HEK293 (cell line): Measurements from ENCODE around the gene SLC17A1.

ENCODE experiments used
- CTCF ChIA-PET: fragments of 350-600 bp; formaldehyde crosslinking; extraction: SDS; loops from one replicate; lab custom pipeline; 2021; ENCODE audit warnings: antibody characterized with exemption; lab: Yijun Ruan, JAX
- POLR2A ChIA-PET: fragments of 300-600 bp; formaldehyde crosslinking; extraction: SDS; loops from one replicate; lab custom pipeline; 2020; ENCODE audit warnings: antibody characterized with exemption, inconsistent platforms; lab: Yijun Ruan, JAX
- H3K27ac ChIP-seq: fragments of 200-500 bp; sonication (Bioruptor generic); 2 replicates; pipeline ENCODE4 v1.5.1; 2014; ENCODE audit warnings: low read depth, low read length, control low read depth, inconsistent platforms; ENCODE audit errors: extremely low read depth
- H3K36me3 ChIP-seq, 2 experiments: fragments of 200-500 bp in 1 of 2; sonication (Bioruptor generic) in 1 of 2; 1 replicate in 1 of 2; 2 replicates in 1 of 2; pipeline ENCODE4 v1.5.1; 2014 to 2017; ENCODE audit warnings: inconsistent platforms in 2 of 2, low read length in 2 of 2; ENCODE audit not compliant: control insufficient read depth in 2 of 2, insufficient read depth in 1 of 2
- H3K4me1 ChIP-seq: fragments of 200-500 bp; sonication (Bioruptor generic); 2 replicates; pipeline ENCODE4 v1.5.1; 2014; ENCODE audit warnings: mild to moderate bottlenecking, low read length, inconsistent platforms; ENCODE audit not compliant: control insufficient read depth, insufficient read depth
- H3K4me3 ChIP-seq: 2 replicates; pipeline ENCODE4 v1.5.1; 2011; ENCODE audit warnings: low read depth, mild to moderate bottlenecking, control low read depth, low read length, moderate library complexity
- H3K9me3 ChIP-seq: fragments of 200-500 bp; sonication (Bioruptor generic); 2 replicates; pipeline ENCODE4 v1.5.1; 2014; ENCODE audit warnings: low read depth, low read length, inconsistent platforms; ENCODE audit not compliant: control insufficient read depth, insufficient read depth
- PRDM1 ChIP-seq: fragments of 450-650 bp; formaldehyde crosslinking; IDR thresholded peaks from 2 replicates; pipeline ENCODE4; 2016; ENCODE audit warnings: missing biosample characterization, missing genetic modification characterization
- SALL2 ChIP-seq: fragments of 450-650 bp; formaldehyde crosslinking; IDR thresholded peaks from 2 replicates; pipeline ENCODE4 v1.5.0; 2017; ENCODE audit warnings: missing biosample characterization, mild to moderate bottlenecking, missing genetic modification characterization, borderline replicate concordance
- WT1 ChIP-seq: fragments of 450-650 bp; formaldehyde crosslinking; IDR thresholded peaks from 2 replicates; pipeline ENCODE4 v1.5.1; 2016; ENCODE audit warnings: missing biosample characterization, missing genetic modification characterization
- ZNF214 ChIP-seq: fragments of 450-650 bp; formaldehyde crosslinking; IDR thresholded peaks from 2 replicates; pipeline ENCODE4 v1.5.1; 2017; ENCODE audit warnings: missing biosample characterization, mild to moderate bottlenecking, missing genetic modification characterization, borderline replicate concordance
- ZNF221 ChIP-seq: fragments of 450-650 bp; formaldehyde crosslinking; IDR thresholded peaks from 2 replicates; pipeline ENCODE4 v1.5.1; 2017; ENCODE audit warnings: missing biosample characterization, missing genetic modification characterization, borderline replicate concordance
- ZNF266 ChIP-seq: fragments of 450-650 bp; formaldehyde crosslinking; IDR thresholded peaks from 2 replicates; pipeline ENCODE4 v1.5.1; 2016; ENCODE audit warnings: missing biosample characterization, missing genetic modification characterization, low read depth
- ZNF366 ChIP-seq: fragments of 450-650 bp; formaldehyde crosslinking; conservative IDR thresholded peaks from 2 replicates; pipeline ENCODE4 v1.5.1; 2016; ENCODE audit warnings: missing biosample characterization, missing genetic modification characterization
- ZNF394 ChIP-seq: fragments of 450-650 bp; formaldehyde crosslinking; IDR thresholded peaks from 2 replicates; pipeline ENCODE4 v1.5.1; 2016; ENCODE audit warnings: missing biosample characterization, missing genetic modification characterization, mild to moderate bottlenecking, moderate library complexity, borderline replicate concordance
- ZNF510 ChIP-seq: fragments of 450-650 bp; formaldehyde crosslinking; IDR thresholded peaks from 2 replicates; pipeline ENCODE4 v1.5.1; 2018; ENCODE audit warnings: mild to moderate bottlenecking, missing genetic modification characterization, missing biosample characterization; ENCODE audit not compliant: insufficient replicate concordance
- ZNF555 ChIP-seq: fragments of 450-650 bp; formaldehyde crosslinking; conservative IDR thresholded peaks from 2 replicates; pipeline ENCODE4 v1.5.1; 2017; ENCODE audit warnings: missing biosample characterization, mild to moderate bottlenecking, missing genetic modification characterization, inconsistent platforms
- ZNF658 ChIP-seq: fragments of 450-650 bp; formaldehyde crosslinking; IDR thresholded peaks from 2 replicates; pipeline ENCODE4; 2016; ENCODE audit warnings: missing biosample characterization, missing genetic modification characterization
- ZNF777 ChIP-seq: fragments of 450-650 bp; formaldehyde crosslinking; IDR thresholded peaks from 2 replicates; pipeline ENCODE4 v1.5.1; 2017; ENCODE audit warnings: missing biosample characterization, missing genetic modification characterization, borderline replicate concordance
- ZNF792 ChIP-seq: fragments of 450-650 bp; formaldehyde crosslinking; IDR thresholded peaks from 2 replicates; pipeline ENCODE4 v1.5.1; 2016; ENCODE audit warnings: missing biosample characterization, missing genetic modification characterization
- TF ChIP-seq, protein P1 (sequence below): fragments of 450-650 bp; IDR thresholded peaks from 2 replicates; pipeline ENCODE4 v1.5.1; 2018; ENCODE audit warnings: missing biosample characterization, mild to moderate bottlenecking, missing genetic modification characterization
- TF ChIP-seq, protein P2 (sequence below): fragments of 450-650 bp; formaldehyde crosslinking; IDR thresholded peaks from 2 replicates; pipeline ENCODE4 v1.5.1; 2016; ENCODE audit warnings: missing biosample characterization, missing genetic modification characterization, borderline replicate concordance
- TF ChIP-seq, protein P3 (sequence below): fragments of 450-650 bp; formaldehyde crosslinking; IDR thresholded peaks from 2 replicates; pipeline ENCODE4 v1.5.1; 2016; ENCODE audit warnings: missing biosample characterization, missing genetic modification characterization

SLC17A1 gene

DNA sequence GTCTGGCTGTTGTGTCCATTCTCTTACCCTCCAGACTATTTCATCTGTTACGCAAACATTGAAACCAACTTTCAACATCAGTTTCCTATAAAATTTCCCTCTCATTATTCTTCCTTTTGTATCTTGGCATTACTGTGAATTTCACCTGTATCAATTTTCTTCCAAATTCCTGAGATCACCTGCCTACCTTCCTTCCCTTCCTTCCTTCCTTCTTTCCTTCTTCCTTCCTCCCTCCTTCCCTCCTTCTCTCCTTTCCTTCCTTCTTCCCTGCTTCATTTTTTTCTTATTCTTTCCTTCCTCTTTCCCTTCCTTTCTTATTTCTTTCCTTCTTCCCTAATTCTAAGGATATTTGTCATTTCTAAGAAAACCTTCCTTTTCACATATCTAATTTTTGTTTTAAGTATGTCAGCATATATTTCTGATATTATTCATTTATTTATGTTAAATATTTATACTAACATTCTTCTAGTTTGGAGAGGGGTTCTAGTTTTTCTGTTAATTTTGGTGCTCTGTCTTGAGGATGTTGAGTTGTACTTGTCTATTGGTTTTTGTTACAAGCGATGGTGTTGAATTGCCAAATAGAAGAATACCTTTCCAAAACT lies 47.0 kb upstream of the SLC17A1 start:
- Histone ChIP-seq H3K9me3 (no peaks in the 10 kb centered on the region), H3K36me3 (no peaks in the 10 kb centered on the region), H3K27ac (no peak overlapping the region), H3K4me3 (no peak overlapping the region), H3K4me1 (no peaks in the 10 kb centered on the region; the same call in 1 of the 2 replicates)
- no peak for TF ChIP-seq ZNF792
- TF ChIP-seq ZNF366 (tag by site-specific recombination) = peak; percentile 66
- TF ChIP-seq PRDM1 = peak; percentile 59
- CTCF ChIA-PET = interaction anchor here (0.5 kb wide), 1 partner anchor 162 kb away, joined by 3 read pairs; no protein-coding TSS in a partner anchor
- POLR2A ChIA-PET = no interaction called here

DNA sequence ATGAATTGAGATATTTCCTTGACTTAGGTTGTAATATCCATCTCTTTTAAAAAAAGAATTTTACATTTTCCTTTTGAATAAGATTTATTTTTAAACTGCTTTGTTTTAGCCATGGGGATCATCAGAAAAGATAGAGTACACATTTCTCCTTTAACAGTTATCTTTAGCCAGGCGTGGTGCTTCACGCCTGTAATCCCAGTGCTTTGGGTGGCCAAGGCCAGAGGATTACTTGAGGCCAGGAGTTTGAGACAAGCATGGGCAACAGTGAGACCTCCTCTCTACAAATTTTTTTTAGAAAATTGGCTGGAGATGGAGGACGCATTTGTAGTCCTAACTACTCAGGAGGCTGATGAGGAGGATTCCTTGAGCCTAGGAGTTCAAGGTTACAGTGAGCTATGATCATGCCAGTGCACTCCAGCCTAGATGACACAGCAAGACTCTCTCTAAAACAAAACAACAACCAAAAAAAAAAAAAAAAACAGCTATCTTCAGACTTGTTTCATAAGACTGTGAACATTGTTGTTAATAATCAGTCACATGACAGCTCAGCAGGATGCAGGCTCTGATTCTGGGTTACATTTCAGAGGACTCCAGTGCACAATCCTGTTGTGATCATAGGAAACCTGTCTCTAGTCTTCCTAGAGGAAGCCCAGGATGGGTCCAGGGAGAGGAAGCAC lies 44.2 kb upstream of the SLC17A1 start:
- no peak overlapping the region for H3K4me3 ChIP-seq

More for the DNA sequence above, 44.2 kb upstream of the SLC17A1 start:
- Histone ChIP-seq H3K36me3 (no peaks in the 10 kb centered on the region), H3K9me3 (no peaks in the 10 kb centered on the region), H3K27ac (no peak overlapping the region), H3K4me1 (no peaks in the 10 kb centered on the region; the same call in 1 of the 2 replicates)
- TF ChIP-seq ZNF266 (no peak), ZNF555 (no peak), SALL2 (tag by site-specific recombination) (no peak), ZNF777 (tag by site-specific recombination) (no peak), ZNF221 (no peak), ZNF394 (tag by site-specific recombination) (no peak), ZNF510 (no peak), WT1 (no peak), ZNF658 (tag by site-specific recombination) (no peak), ZNF214 (no peak)
- TF ChIP-seq, protein P1, sequence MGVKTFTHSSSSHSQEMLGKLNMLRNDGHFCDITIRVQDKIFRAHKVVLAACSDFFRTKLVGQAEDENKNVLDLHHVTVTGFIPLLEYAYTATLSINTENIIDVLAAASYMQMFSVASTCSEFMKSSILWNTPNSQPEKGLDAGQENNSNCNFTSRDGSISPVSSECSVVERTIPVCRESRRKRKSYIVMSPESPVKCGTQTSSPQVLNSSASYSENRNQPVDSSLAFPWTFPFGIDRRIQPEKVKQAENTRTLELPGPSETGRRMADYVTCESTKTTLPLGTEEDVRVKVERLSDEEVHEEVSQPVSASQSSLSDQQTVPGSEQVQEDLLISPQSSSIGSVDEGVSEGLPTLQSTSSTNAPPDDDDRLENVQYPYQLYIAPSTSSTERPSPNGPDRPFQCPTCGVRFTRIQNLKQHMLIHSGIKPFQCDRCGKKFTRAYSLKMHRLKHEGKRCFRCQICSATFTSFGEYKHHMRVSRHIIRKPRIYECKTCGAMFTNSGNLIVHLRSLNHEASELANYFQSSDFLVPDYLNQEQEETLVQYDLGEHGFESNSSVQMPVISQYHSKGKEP = no peak
- TF ChIP-seq, protein P2, sequence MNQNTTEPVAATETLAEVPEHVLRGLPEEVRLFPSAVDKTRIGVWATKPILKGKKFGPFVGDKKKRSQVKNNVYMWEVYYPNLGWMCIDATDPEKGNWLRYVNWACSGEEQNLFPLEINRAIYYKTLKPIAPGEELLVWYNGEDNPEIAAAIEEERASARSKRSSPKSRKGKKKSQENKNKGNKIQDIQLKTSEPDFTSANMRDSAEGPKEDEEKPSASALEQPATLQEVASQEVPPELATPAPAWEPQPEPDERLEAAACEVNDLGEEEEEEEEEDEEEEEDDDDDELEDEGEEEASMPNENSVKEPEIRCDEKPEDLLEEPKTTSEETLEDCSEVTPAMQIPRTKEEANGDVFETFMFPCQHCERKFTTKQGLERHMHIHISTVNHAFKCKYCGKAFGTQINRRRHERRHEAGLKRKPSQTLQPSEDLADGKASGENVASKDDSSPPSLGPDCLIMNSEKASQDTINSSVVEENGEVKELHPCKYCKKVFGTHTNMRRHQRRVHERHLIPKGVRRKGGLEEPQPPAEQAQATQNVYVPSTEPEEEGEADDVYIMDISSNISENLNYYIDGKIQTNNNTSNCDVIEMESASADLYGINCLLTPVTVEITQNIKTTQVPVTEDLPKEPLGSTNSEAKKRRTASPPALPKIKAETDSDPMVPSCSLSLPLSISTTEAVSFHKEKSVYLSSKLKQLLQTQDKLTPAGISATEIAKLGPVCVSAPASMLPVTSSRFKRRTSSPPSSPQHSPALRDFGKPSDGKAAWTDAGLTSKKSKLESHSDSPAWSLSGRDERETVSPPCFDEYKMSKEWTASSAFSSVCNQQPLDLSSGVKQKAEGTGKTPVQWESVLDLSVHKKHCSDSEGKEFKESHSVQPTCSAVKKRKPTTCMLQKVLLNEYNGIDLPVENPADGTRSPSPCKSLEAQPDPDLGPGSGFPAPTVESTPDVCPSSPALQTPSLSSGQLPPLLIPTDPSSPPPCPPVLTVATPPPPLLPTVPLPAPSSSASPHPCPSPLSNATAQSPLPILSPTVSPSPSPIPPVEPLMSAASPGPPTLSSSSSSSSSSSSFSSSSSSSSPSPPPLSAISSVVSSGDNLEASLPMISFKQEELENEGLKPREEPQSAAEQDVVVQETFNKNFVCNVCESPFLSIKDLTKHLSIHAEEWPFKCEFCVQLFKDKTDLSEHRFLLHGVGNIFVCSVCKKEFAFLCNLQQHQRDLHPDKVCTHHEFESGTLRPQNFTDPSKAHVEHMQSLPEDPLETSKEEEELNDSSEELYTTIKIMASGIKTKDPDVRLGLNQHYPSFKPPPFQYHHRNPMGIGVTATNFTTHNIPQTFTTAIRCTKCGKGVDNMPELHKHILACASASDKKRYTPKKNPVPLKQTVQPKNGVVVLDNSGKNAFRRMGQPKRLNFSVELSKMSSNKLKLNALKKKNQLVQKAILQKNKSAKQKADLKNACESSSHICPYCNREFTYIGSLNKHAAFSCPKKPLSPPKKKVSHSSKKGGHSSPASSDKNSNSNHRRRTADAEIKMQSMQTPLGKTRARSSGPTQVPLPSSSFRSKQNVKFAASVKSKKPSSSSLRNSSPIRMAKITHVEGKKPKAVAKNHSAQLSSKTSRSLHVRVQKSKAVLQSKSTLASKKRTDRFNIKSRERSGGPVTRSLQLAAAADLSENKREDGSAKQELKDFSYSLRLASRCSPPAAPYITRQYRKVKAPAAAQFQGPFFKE (tag by site-specific recombination) = no peak
- TF ChIP-seq, protein P3, sequence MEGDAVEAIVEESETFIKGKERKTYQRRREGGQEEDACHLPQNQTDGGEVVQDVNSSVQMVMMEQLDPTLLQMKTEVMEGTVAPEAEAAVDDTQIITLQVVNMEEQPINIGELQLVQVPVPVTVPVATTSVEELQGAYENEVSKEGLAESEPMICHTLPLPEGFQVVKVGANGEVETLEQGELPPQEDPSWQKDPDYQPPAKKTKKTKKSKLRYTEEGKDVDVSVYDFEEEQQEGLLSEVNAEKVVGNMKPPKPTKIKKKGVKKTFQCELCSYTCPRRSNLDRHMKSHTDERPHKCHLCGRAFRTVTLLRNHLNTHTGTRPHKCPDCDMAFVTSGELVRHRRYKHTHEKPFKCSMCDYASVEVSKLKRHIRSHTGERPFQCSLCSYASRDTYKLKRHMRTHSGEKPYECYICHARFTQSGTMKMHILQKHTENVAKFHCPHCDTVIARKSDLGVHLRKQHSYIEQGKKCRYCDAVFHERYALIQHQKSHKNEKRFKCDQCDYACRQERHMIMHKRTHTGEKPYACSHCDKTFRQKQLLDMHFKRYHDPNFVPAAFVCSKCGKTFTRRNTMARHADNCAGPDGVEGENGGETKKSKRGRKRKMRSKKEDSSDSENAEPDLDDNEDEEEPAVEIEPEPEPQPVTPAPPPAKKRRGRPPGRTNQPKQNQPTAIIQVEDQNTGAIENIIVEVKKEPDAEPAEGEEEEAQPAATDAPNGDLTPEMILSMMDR (tag by site-specific recombination) = no peak
- CTCF ChIA-PET = interaction anchor here (1.1 kb wide), 1 partner anchor 127 kb away, joined by 4 read pairs; no protein-coding TSS in a partner anchor
- POLR2A ChIA-PET = interaction anchor here (0.6 kb wide), 1 partner anchor 132 kb away, joined by 3 read pairs; no protein-coding TSS in a partner anchor
